Right forelimb (tissue), 1 donor: ENCODE measurements around the gene CERS3.
"Not testable (repeated sequence)": the region's sequence is repeated elsewhere in the genome, so short reads cannot be mapped to it uniquely, and the experiment has no call there.

Experiments
- DNase-seq: peaks from one replicate; pipeline ENCODE4 v3.0.0-alpha.2; 2018

The CERS3 gene

GRCh38 chr15:100463515-100463914 lies 65.2 kb downstream of the CERS3 start:
- no peak for DNase-seq

- no peak for DNase-seq
Observed at GRCh38 chr15:100461049-100461448, 67.7 kb downstream of the CERS3 start.

GRCh38 chr15:100457201-100457600 lies 71.5 kb downstream of the CERS3 start:
- DNase-seq: no peak

- no peak for DNase-seq
Observed at GRCh38 chr15:100454148-100454547, 74.6 kb downstream of the CERS3 start.

GRCh38 chr15:100448481-100448880 lies 80.3 kb downstream of the CERS3 start:
- no peak for DNase-seq

- DNase-seq: not testable (repeated sequence)
Observed at GRCh38 chr15:100441063-100441462, 87.7 kb downstream of the CERS3 start.

- DNase-seq: no peak
Observed at GRCh38 chr15:100439514-100439913, 89.2 kb downstream of the CERS3 start.

- DNase-seq: peak; percentile 84
Observed at GRCh38 chr15:100438570-100438969, 90.2 kb downstream of the CERS3 start.

- no peak for DNase-seq
Observed at GRCh38 chr15:100437261-100437660, 91.5 kb downstream of the CERS3 start.

- no peak for DNase-seq
Observed at GRCh38 chr15:100434561-100434960, 94.2 kb downstream of the CERS3 start.

- no peak for DNase-seq
Observed at GRCh38 chr15:100434038-100434437, 94.7 kb downstream of the CERS3 start.

- DNase-seq: no peak
Observed at GRCh38 chr15:100433304-100433703, 95.4 kb downstream of the CERS3 start.

- DNase-seq: no peak
Observed at GRCh38 chr15:100430411-100430810, 98.3 kb downstream of the CERS3 start.

GRCh38 chr15:100429116-100429728 lies 99.5 kb downstream of the CERS3 start:
- no peak for DNase-seq

GRCh38 chr15:100426937-100427336 lies 101.8 kb downstream of the CERS3 start:
- no peak for DNase-seq

GRCh38 chr15:100405179-100405578 lies 123.6 kb downstream of the CERS3 start:
- no peak for DNase-seq

GRCh38 chr15:100400996-100401395 lies 127.8 kb downstream of the CERS3 start:
- no peak for DNase-seq

- DNase-seq: no peak
Observed at GRCh38 chr15:100394736-100395440, 133.9 kb downstream of the CERS3 start.

- no peak for DNase-seq
Observed at GRCh38 chr15:100393008-100393407, 135.7 kb downstream of the CERS3 start.

GRCh38 chr15:100385300-100386050 lies 143.3 kb downstream of the CERS3 start:
- no peak for DNase-seq

GRCh38 chr15:100384108-100384410 lies 144.7 kb downstream of the CERS3 start:
- no peak for DNase-seq

- no peak for DNase-seq
Observed at GRCh38 chr15:100383302-100384107, 145.2 kb downstream of the CERS3 start.

- DNase-seq: no peak
Observed at GRCh38 chr15:100373942-100374341, 154.8 kb downstream of the CERS3 start.
